SJCRH30 (cell line): Measurements from ENCODE around the gene UQCRFS1. TPM values are rescaled to one million over a fixed set of nuclear protein-coding genes. Genes with fewer than 3 reads are reported as not detected.

ENCODE experiments used
- DNase-seq, 2 experiments: peaks; one replicate each; pipeline ENCODE4 v3.0.0-alpha.2; 2015 to 2020
- H3K27ac ChIP-seq: fragments of 250-450 bp; sonication (Bioruptor Pico); 2 replicates; pipeline ENCODE4 v1.5.1; 2020; ENCODE audit warnings: mild to moderate bottlenecking, moderate library complexity
- H3K27me3 ChIP-seq: fragments of 250-450 bp; sonication (Bioruptor Pico); 2 replicates; pipeline ENCODE4 v1.5.1; 2020; ENCODE audit warnings: mild to moderate bottlenecking, moderate library complexity
- H3K36me3 ChIP-seq: fragments of 250-450 bp; sonication (Bioruptor Pico); 2 replicates; pipeline ENCODE4 v1.5.1; 2020; ENCODE audit warnings: mild to moderate bottlenecking, moderate library complexity
- H3K4me1 ChIP-seq: fragments of 250-450 bp; sonication (Bioruptor Pico); 2 replicates; pipeline ENCODE4 v1.5.1; 2020; ENCODE audit warnings: mild to moderate bottlenecking, moderate library complexity
- H3K4me3 ChIP-seq: fragments of 250-450 bp; sonication (Bioruptor Pico); 2 replicates; pipeline ENCODE4 v1.5.1; 2020; ENCODE audit warnings: mild to moderate bottlenecking, moderate library complexity
- H3K9me3 ChIP-seq: fragments of 250-450 bp; sonication (Bioruptor Pico); replicated peaks from 2 replicates; pipeline ENCODE4 v1.5.1; 2020; ENCODE audit warnings: mild to moderate bottlenecking, moderate library complexity
- total RNA-seq: library from RNA; depleted of rRNA; stranded (reverse); fragments of >200 nt; shearing (Covaris generic); gene quantifications from 2 replicates; pipeline ENCODE4 v1.2.3, GENCODE V29; 2014

UQCRFS1 gene
- total RNA-seq, 1 experiment from 2014 or later: 54.4 TPM

DNA sequence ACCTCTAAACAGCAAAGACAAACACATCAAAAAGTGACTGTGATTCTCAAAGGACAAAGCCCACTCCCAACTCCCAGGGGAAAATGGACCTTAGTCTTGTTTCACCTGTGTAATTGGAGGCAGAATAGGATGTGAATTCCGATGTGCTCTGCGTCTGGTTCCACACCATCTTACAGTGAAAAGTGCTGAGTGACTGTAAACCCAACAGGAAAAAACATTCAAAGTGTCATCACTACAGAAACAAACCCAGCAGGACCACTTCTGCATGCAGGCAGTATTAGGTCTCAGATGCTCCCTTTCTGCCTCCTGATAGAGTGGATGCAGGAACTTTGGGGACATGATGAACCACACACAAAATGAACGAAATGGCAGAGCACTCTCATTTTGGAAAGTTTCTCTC, 6.5 kb downstream of the UQCRFS1 start:
- Histone ChIP-seq H3K36me3 (peaks cover 16% of the 10 kb centered on the region), H3K27me3 (no peaks in the 10 kb centered on the region)

DNA sequence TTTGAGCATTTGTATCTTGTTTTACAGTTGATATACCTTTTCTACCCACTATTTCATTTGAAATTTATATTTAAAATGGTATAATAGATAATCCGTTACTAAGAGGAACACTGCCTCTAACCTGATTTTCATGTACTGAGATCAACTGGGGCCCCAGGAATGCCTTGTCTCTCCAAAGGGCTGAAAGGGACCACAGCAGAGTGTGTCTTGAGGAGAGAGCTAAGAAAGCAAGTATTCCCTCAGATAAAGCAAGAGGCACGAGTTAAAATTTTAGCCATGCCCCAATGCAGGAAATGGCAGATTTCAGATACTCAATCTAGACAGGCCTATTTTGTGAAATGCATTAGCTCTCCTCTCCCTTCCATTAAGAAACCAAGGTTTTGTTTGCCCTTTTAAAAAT, 10.7 kb downstream of the UQCRFS1 start:
- Histone ChIP-seq H3K27me3 (no peaks in the 10 kb centered on the region), H3K27ac (no peak overlapping the region), H3K36me3 (peaks cover 11% of the 10 kb centered on the region), H3K4me1 (no peaks in the 10 kb centered on the region), H3K9me3 (no peaks in the 10 kb centered on the region), H3K4me3 (no peak overlapping the region)
- no peak for DNase-seq

More for the DNA sequence above, 6.5 kb downstream of the UQCRFS1 start:
- no peak for DNase-seq
- H3K4me3 ChIP-seq: no peak overlapping the region
- no peaks in the 10 kb centered on the region for H3K9me3 ChIP-seq
- H3K4me1 ChIP-seq: no peaks in the 10 kb centered on the region
- no peak overlapping the region for H3K27ac ChIP-seq

- no peak for DNase-seq
- peaks cover 9% of the 10 kb centered on the region for H3K36me3 ChIP-seq
- H3K4me1 ChIP-seq: no peaks in the 10 kb centered on the region
- H3K4me3 ChIP-seq: no peak overlapping the region
- no peaks in the 10 kb centered on the region for H3K27me3 ChIP-seq
- H3K27ac ChIP-seq: no peak overlapping the region
- no peaks in the 10 kb centered on the region for H3K9me3 ChIP-seq
Measured at GRCh38 chr19:29201855-29202254, 11.1 kb downstream of the UQCRFS1 start.

DNA sequence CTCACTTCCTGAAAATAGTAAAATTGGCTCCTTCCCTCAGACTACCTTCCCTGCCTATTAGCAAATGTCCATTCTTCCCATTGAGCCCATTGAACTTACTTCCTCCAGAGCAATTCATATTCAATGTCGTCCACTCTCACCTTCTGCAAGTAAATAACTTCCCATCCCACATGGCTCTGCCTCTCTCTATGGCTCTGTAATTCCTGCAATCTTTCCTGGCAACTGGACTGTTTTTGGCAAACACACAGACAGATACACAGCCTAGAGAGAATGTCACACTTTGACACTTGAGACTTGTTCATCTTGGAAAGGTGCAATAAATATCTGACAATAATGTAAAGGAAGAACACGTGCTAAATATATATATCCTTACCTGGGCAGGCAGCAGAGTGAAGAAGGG, 18.3 kb downstream of the UQCRFS1 start:
- Histone ChIP-seq H3K36me3 (no peaks in the 10 kb centered on the region), H3K4me1 (no peaks in the 10 kb centered on the region), H3K27me3 (peaks cover 5% of the 10 kb centered on the region; the same call in 1 of the 2 replicates), H3K9me3 (no peaks in the 10 kb centered on the region), H3K4me3 (no peak overlapping the region), H3K27ac (no peak overlapping the region)
- no peak for DNase-seq

DNA sequence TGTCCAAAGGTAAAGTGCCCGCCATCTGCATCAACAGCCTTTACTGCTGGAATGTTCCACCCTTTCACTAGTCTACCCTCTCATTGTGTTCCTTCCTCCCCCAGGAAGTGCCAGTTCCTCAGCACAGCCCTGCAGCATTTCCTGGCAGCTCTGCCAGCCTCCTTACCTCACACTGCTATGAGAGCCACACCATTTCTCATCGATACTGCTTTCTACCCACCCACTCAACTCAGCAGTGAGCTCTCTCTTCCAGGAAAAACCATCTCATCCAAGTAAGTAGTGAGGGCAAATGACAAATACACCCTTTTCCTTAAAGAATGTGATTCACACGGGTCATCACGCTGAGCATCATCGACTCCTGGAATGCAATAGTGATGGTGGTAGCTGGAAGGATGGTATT, 19.8 kb downstream of the UQCRFS1 start:
- no peaks in the 10 kb centered on the region for H3K4me1 ChIP-seq
- H3K36me3 ChIP-seq: no peaks in the 10 kb centered on the region
- peaks cover 5% of the 10 kb centered on the region; the same call in 1 of the 2 replicates for H3K27me3 ChIP-seq
- H3K4me3 ChIP-seq: no peak overlapping the region
- H3K27ac ChIP-seq: no peak overlapping the region
- H3K9me3 ChIP-seq: no peaks in the 10 kb centered on the region
- no peak for DNase-seq

DNA sequence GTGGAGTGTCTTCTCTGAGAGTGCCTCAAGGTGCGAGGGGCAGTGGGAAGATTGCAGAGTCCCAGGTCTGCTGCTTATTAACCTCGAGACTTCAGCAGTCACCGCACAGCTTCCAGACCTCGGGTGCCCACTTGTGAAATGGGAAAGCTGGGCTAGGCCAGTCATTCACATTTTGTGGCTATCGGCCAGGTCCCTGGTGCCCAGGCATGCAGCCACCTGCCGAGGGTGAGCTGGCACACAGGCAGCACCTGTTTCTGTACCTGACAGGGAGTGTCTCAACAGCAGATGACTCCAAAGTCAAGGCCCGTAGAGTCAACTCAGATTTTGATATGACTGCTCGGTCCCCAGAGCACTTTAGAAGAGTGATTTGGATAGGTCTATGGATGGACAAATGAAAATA, 21.9 kb downstream of the UQCRFS1 start:
- no peak overlapping the region for H3K27ac ChIP-seq
- no peak overlapping the region for H3K4me3 ChIP-seq
- H3K27me3 ChIP-seq: peaks cover 5% of the 10 kb centered on the region; the same call in 1 of the 2 replicates
- no peaks in the 10 kb centered on the region for H3K9me3 ChIP-seq
- no peak for DNase-seq
- no peaks in the 10 kb centered on the region for H3K4me1 ChIP-seq
- no peaks in the 10 kb centered on the region for H3K36me3 ChIP-seq

DNA sequence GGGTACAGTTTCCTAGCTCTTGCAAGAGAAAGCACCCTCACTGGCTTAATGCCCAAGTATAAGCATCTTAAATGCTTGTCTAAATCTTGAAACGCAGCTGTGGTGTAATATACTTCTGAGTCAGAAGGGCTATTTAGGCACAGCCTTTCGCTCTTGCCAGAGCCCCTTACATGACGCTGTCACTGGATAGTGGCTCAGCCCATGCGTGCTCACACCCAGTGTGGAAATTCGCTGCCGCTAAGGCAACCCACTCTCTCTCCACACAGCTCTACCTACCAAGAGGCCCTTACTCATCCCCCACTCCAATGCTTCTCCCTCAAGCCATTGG, 24.0 kb downstream of the UQCRFS1 start:
- no peak overlapping the region for H3K27ac ChIP-seq
- no peak overlapping the region for H3K4me3 ChIP-seq
- no peaks in the 10 kb centered on the region for H3K36me3 ChIP-seq
- DNase-seq: no peak
- H3K9me3 ChIP-seq: no peaks in the 10 kb centered on the region
- H3K27me3 ChIP-seq: peaks cover 5% of the 10 kb centered on the region; the same call in 1 of the 2 replicates
- H3K4me1 ChIP-seq: no peaks in the 10 kb centered on the region

GRCh38 chr19:29188289-29189032, 24.5 kb downstream of the UQCRFS1 start:
- no peaks in the 10 kb centered on the region for H3K4me1 ChIP-seq
- H3K36me3 ChIP-seq: no peaks in the 10 kb centered on the region
- peaks cover 4% of the 10 kb centered on the region; the same call in 1 of the 2 replicates for H3K27me3 ChIP-seq
- no peak for DNase-seq
- H3K27ac ChIP-seq: no peak overlapping the region
- no peak overlapping the region for H3K4me3 ChIP-seq
- no peaks in the 10 kb centered on the region for H3K9me3 ChIP-seq

DNA sequence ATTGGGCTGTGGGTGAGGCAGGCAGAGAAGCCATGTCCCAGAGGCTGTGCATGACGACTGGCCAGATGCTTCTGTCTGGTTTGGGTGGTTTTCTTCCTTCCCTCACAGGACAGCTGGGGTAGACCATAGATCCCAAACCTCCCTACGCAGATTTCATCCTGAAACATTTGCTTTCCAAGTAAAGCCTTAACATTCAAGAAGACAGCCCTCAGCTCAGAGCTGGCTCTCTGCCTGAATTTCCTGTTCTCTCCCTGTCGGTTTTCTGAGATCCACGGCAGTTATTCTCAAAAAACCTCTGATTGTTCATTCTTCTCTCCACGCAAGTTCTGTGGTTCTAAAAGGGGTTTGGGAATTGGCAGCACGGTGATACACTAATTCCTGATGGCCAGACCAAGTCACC, 25.3 kb downstream of the UQCRFS1 start:
- H3K27ac ChIP-seq: no peak overlapping the region
- no peaks in the 10 kb centered on the region for H3K9me3 ChIP-seq
- 0 out of 2 replicates have a peak, but pooled peaks cover 3% of the 10 kb centered on the region for H3K27me3 ChIP-seq
- no peaks in the 10 kb centered on the region for H3K36me3 ChIP-seq
- DNase-seq: no peak
- no peaks in the 10 kb centered on the region for H3K4me1 ChIP-seq
- no peak overlapping the region for H3K4me3 ChIP-seq

- Histone ChIP-seq H3K4me3 (no peak overlapping the region), H3K27ac (no peak overlapping the region), H3K36me3 (no peaks in the 10 kb centered on the region), H3K27me3 (0 out of 2 replicates have a peak, but pooled peaks cover 3% of the 10 kb centered on the region), H3K4me1 (no peaks in the 10 kb centered on the region), H3K9me3 (no peaks in the 10 kb centered on the region)
- DNase-seq: no peak
Measured at GRCh38 chr19:29185427-29185826, 27.5 kb downstream of the UQCRFS1 start.

DNA sequence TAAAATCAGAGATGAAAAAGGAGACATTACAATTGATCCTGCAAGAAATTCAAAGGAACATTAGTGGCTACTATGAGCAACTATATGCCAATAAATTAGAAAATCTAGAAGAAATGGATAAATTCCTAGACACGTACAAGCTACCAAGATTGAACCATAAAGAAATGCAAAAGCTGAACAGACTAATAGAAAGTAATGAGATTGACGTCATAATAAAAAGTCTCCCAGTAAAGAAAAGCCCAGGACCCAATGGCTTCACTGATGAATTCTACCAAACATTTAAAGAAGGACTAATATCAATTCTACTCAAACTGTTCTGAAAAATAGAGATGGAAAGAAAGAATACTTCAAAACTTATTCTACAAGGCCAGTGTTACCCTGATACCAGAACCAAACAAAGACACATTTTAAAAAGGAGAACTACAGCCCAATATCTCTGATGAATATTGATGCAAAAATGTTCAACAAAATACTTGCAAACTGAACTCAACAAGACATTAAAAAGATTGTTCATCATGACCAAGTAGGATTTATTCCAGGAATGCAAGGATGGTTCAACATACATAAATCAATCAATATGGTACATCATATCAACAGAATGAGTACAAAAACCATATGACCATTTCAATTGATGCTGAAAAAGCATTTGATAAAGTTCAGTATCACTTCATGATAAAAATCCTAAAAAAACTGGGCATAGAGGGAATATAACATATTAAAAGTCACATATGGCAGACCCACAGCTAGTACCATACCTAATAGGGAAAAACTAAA, 35.8 kb downstream of the UQCRFS1 start:
- no peak overlapping the region for H3K27ac ChIP-seq
- peaks cover 7% of the 10 kb centered on the region; the same call in 1 of the 2 replicates for H3K9me3 ChIP-seq
- H3K36me3 ChIP-seq: no peaks in the 10 kb centered on the region
- no peaks in the 10 kb centered on the region for H3K4me1 ChIP-seq
- no peak for DNase-seq
- no peak overlapping the region for H3K4me3 ChIP-seq
- H3K27me3 ChIP-seq: no peaks in the 10 kb centered on the region

DNA sequence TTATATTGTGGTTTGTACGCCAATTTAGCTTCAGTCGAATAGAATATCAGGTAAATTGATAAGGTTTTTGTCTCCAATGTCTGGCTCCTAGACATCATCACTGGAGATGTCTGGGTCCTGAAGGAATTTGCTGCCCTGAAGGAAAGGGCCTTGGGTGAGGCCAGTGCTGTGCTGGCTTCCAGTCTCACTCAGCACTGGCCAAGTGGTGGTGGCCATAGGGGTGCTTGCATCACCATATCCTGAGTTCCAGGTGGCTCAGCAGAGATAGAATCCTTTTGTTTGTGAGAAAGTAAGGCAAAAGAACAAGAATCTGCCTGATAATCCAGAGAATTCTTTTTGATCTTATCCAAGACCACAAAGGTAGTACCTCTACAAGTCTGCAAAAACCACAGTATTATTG, 39.1 kb downstream of the UQCRFS1 start:
- H3K9me3 ChIP-seq: peaks cover 7% of the 10 kb centered on the region; the same call in 1 of the 2 replicates
- no peak overlapping the region for H3K27ac ChIP-seq
- H3K4me3 ChIP-seq: no peak overlapping the region
- no peak for DNase-seq
- H3K36me3 ChIP-seq: no peaks in the 10 kb centered on the region
- no peaks in the 10 kb centered on the region for H3K4me1 ChIP-seq
- no peaks in the 10 kb centered on the region for H3K27me3 ChIP-seq

DNA sequence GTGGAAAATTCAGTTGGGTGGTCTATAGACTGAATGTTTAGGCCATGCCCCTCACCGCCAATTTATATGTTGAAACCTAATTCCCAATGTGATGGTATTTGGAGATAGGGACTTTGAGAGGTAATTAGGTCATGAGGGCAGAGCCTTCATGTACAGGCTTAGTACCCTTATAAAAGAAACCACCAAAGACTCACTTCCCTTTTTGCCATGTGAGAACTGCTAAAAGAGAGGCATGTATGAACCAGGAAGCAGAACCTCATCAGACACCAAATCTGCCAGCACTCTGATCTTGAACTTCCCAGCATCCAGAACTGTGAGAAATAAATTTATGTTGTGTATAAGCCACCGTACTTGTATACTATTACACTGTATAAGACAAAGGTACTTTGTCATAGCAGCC, 40.6 kb downstream of the UQCRFS1 start:
- Histone ChIP-seq H3K36me3 (no peaks in the 10 kb centered on the region), H3K4me3 (no peak overlapping the region), H3K27me3 (no peaks in the 10 kb centered on the region), H3K27ac (no peak overlapping the region), H3K4me1 (no peaks in the 10 kb centered on the region), H3K9me3 (peaks cover 4% of the 10 kb centered on the region; the same call in 1 of the 2 replicates)
- no peak for DNase-seq

DNA sequence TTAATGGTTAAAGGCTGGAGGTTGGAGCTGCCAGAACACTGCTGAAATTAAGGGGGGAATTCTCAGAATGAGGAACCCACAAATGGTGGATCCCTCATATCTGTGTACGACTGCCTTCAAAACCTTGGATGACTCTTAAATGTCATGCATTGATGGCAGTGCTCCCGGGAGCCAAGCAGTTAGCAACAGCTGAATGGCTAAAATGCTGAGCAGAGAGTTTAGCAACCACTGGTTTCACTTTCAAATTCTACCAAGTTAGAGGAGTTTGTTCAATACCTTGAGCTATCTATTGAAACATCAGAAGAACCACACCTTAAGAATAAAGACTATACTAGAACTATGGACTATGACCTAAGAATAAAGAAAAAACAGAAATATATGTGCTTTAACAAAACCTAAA, 41.4 kb downstream of the UQCRFS1 start:
- H3K4me1 ChIP-seq: no peaks in the 10 kb centered on the region
- DNase-seq: no peak

DNA sequence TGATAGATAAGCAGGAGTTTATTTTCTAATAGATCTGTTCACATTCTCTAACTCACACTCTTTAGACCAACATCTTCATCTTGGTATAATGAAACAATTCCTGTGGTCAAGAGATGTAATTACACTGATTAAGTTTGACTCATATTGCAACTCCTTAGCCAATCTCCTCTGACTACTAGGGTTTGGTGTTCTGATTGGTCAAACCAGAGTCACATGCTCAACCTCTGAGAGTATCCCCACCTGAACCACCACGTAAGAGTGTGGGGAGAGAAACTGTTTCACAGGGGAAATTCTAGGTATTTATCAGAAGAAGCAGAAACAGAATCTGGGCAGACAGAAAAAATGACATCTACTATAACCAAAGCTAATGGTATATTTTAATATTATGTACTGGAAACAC, 42.4 kb downstream of the UQCRFS1 start:
- Histone ChIP-seq H3K27me3 (no peaks in the 10 kb centered on the region), H3K4me3 (no peak overlapping the region), H3K9me3 (no peaks in the 10 kb centered on the region), H3K36me3 (no peaks in the 10 kb centered on the region), H3K27ac (no peak overlapping the region), H3K4me1 (no peaks in the 10 kb centered on the region)
- DNase-seq: no peak

More for the DNA sequence above, 41.4 kb downstream of the UQCRFS1 start:
- no peak overlapping the region for H3K4me3 ChIP-seq
- no peaks in the 10 kb centered on the region for H3K27me3 ChIP-seq
- no peaks in the 10 kb centered on the region for H3K36me3 ChIP-seq
- H3K27ac ChIP-seq: no peak overlapping the region
- no peaks in the 10 kb centered on the region for H3K9me3 ChIP-seq
